Suppressor macrophage (primary cell): Measurements from ENCODE around the gene KRT36.
A peak's percentile ranks its signal among the peaks of the same experiment; 100 is the strongest.

Source experiments
- DNase-seq, 4 experiments: peaks; one replicate each; pipeline ENCODE4 v3.0.0-alpha.2; 2020 to 2022
- total RNA-seq, 17 experiments: gene quantifications; one replicate each; lab custom pipeline; 2026; ENCODE audit warnings: mixed read lengths in 6 of 17, inconsistent platforms in 3 of 17; lab: John Stamatoyannopoulos, UW

Gene KRT36
- total RNA-seq = 0 to 1.8 (median 0.08) reads per million in 17 experiments

- no peak for DNase-seq
Observed at GRCh38 chr17:41489531-41489930, at the start of gene KRT36. Gene KRT36 (minus strand): TSS chr17:41489910. CDS start chr17:41489864, 46 bp downstream.

DNA sequence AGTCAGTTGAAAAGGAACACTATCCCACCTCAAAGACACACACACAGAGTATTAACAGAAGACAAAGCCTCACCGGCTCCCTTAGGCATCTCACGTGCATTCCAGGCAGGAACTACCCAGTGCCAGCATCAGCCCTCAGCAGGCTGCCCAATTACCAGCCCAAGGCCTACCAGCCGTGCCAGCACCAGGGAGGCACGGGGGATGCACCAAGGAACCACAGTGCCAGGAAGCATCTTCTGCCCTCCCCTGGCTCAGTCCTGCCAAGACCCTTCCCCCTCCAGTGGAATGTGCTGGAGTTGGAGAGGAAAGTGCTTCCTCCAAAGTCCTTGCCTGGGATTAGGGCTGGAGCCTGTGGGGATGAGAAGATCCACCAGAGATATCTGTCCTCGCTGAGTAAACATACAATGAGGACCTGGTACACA lies 49.4 kb upstream of the KRT36 start:
- DNase-seq = no peak

GRCh38 chr17:41538565-41538991 lies 48.9 kb upstream of the KRT36 start:
- DNase-seq = no peak

- DNase-seq = no peak
Observed at GRCh38 chr17:41537990-41538389, 48.3 kb upstream of the KRT36 start.

DNA sequence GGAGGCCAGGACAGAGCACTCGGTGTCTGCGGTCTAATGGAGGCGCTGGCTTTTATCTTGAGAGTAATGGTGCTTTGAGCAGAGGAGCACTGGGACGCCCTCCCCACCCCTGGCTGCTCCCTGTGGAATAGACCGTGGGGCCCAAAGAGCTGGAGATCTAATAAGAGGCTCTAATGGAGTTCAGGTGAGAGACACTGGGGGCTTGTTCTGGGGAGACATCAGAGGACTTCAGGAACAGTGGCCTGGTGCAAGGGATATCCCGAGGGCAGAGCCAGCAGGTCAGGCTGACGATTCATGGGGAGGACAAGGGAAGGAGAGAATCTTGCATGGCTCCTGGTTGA lies 47.9 kb upstream of the KRT36 start:
- DNase-seq = no peak

- no peak for DNase-seq
Observed at GRCh38 chr17:41536741-41537613, 47.3 kb upstream of the KRT36 start.

DNA sequence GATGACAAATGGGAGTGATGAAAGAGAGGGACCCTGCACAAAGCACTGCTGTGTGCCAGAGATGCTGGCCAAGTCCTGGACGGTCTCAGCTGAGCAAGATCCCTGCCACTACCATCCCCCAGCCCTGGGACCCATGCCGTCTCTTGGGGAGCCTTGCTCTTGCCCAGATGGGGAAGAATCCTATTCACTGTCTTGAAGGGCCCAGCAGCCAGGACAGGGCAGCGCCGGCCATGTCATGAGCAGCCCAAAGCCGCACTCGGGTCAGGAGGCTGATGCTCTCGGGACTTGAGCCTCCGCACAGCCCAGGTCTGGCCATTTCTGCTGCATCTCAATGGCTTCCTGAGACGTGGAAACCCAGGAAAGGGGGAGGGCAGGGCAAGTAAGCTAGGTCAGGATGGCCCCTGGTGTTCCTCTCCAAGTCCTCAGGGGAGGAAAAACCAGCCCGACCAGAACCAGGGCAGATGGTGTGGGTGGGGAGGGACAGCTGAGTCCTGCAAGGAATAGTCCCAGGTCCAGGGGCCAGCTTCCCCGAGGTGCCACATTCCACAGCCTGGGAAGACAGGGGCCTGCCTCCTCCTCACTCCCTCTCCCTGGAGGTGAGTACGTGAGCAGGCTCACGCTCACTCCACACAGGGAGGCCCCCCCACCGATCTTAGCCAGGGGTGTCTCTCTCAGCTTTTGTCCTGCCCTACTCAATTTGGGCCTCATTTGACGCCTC lies 46.2 kb upstream of the KRT36 start:
- DNase-seq = no peak

DNA sequence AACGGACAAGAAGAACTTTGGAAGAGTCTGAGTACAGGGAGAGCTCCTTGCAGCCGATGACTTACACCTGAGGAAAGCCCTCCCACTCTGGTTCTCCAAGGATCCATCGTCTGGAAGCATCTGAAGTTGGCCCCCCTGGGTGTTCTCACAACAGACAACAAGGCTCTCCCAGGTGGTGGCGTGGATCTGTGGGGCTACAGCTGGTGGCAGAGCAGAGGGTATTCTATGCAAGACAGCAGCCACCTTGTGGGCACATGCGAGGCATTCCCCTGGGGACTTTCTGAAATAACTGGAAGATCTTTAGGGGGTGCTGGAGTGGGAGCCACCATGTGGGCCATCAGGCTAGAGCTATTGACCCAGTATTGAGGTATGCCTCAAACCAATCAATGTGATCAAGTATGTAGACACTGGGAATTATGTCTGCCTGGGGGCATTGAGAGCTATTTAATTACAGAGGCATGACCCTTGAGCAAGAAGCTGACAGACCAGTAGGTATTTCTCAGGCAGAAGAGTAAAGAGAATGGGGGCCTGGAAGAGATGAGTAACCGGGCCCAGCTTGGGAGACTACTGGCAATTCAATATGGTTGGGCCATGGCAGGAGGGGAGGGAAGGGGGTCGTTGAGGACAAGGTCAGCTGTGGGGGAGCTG lies 45.3 kb upstream of the KRT36 start:
- no peak for DNase-seq

DNA sequence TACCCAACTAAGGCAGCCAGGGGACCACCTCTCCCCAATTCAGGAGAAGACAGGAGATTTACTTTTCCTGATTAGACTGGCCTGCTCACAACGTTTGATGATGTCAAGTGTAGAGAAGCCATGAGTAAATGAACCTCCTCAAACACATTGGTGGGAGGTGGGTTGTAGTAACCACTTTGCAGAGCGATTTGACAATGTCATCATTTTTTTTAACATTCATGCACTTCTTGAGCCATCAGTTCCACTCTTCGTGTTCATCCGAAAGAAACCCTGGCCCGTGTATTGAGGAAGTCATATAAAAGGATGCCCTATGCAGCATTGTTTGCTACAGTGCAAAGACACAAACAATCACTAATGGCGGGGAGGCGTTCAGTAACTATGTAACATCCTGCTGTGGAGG lies 43.9 kb upstream of the KRT36 start:
- DNase-seq = no peak

GRCh38 chr17:41532947-41533570 lies 43.3 kb upstream of the KRT36 start:
- DNase-seq = no peak

GRCh38 chr17:41531993-41532392 lies 42.3 kb upstream of the KRT36 start:
- no peak for DNase-seq

- no peak for DNase-seq
Observed at GRCh38 chr17:41530062-41531048, 40.6 kb upstream of the KRT36 start.

DNA sequence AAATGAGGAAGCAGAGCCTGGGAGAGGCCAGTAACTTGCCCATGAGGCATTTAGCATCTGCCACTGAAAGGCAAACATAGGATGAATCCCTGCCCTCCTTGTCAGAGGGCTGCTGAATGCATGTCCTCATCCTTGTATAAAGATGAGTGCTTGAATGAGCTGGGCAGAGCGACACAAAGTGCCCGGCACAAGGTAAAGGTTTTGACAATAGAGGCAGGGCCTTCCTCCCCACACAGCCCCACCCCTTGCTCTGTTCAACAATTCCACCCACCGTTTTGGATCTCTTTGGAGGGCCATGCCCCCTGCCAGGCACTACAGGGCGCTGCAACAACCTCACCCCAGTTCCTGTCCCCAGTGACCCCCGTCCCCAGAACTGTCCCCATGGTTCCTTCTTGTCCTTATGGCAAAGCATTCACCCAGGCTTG lies 39.8 kb upstream of the KRT36 start:
- peak in 2 of 4 experiments; percentile 27 to 35 for DNase-seq

- DNase-seq = no peak
Observed at GRCh38 chr17:41528959-41529353, 39.2 kb upstream of the KRT36 start.

DNA sequence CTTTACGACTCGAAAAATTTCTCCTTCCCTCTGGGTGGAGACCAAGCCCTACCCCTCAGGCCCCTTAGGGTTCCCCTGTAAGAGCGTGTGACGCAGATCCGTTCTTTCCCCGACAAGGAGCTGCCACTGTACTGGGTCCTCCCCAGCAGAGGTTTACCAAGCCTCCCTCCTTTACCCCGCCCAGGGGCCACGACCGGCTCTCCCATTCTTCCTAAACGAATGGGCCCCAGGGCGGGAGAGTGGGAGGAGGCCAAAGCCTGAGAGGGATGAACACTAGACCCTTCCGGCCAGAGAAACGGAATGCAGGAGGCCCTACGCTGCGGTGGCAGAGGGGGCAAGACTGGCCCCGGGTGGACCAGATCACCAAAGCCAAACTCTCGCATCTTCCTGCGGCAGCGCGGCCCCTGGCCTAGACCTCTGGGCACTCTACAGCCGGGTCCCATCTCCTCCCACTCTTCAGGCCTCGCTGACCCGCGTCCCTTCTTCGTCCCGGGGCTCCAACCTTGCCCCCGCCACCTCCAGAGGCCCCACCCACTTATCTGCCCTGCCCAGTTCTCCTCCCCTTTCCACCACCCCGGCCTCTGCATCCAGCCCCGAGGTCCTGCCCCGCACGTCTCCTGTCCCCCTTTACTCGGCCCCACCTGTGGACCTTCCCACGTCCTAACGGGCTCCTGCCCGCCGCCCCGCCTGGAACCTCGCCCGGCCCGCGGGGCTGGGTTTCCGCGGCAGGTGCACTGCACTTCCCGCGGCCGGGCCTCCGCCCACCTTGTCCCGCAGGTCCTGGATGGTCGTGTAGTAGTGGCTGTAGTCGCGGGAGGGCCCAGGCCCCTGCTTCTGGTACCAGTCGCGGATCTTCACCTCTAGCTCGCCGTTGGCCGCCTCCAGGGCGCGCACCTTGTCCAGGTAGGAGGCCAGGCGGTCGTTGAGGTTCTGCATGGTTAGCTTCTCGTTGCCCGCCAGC lies 37.6 kb upstream of the KRT36 start:
- no peak for DNase-seq

DNA sequence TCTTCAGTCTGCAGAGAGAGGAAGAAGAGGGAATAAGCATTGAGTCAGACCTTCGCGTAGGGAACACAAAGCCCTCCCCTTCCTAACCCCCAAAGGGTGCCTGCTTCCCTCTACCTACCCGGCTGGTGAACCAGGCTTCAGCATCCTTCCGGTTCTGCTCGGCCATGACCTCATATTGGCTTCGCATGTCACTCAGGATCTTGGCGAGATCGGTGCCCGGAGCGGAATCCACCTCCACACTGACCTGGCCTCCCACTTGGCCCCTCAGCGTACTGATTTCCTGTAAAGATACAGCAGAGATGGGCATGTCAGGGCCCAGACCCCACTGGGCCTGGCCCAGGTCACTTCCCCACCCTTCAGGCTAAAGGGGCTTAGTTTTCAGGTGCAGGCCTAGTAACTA lies 34.6 kb upstream of the KRT36 start:
- no peak for DNase-seq

DNA sequence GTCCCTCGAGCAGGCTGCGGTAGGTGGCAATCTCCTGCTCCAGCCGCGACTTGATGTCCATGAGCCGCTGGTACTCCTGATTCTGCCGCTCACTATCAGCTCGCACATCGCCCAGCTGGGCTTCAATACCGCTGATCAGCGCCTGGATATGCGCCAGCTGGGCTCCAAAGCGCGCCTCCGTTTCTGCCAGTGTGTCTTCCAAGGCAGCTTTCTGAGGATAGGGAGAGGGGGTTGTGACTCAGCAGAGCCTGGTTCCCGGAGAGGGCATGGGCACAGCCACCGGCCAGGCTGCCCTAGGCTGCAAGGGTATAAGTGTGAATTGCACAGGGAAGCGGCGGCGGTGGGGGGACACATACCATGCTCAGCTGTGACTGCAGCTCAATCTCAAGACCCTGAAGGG lies 34.1 kb upstream of the KRT36 start:
- no peak for DNase-seq

DNA sequence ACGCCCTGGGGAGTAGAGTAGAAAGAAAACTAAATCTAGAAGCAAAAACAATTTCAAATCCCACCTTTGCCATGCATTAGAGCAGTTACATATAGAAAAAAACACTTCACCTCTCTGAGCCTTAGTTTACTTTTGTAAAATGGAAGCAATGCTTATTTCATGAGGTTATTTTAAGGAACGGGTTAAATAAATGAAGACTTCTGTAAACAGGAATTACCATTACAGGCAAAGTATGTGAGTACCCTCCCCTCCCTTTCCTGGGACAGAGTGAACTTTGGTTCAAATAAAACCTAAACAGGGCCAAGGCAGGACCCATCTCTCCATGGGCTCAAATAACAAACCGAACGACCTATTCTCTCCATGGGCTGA lies 33.5 kb upstream of the KRT36 start:
- no peak for DNase-seq

DNA sequence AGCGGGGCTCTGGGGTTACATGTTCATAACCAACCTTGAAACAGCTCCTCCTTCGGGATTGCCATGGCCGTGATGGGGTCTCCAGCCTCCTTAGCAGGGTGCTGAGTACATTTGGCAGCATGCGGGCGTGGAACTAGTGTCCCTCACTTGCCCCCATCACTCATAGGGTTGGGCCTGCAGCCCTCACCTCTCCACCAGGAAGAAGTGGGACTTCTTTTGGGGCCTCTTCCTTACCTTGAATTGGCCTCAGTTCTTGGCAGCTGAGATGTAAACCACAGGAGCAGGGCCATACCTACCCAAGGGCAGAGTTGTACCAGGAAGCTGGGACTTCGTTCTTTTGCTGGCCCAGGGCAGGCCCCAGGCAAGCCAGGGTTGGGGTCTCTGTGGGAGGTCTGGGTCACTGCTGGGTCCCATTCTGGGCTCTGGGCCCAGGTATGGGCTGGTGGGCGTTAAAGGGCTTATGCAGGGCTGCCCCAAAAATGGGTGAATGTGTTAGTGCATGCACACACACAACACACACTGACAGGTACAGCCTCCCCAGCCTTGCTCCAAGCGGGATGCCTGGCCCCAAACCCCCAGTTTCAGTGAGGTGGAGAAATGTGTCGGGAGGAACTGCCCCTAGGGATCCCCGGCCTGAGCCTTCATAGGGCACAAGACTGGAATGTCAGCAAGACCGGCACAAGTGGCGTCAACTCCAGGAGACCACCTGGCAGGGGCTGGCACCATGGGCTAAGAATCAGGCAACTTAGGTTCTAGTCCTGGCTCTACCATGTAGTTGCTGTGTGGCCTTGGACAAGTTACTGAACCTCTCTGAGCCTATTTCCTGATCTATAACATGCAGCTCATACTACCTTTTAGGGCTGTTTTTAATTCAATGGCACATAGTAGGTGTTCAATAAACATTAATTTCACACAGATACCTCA lies 32.9 kb upstream of the KRT36 start:
- no peak for DNase-seq
